Globus pallidus (tissue), 1 donor: ENCODE data around the gene MRGPRX4.

Experiments used
- DNase-seq: peaks from one replicate; pipeline ENCODE4 v3.0.0-alpha.2; 2015; ENCODE audit warnings: low spot score

Gene MRGPRX4

DNA sequence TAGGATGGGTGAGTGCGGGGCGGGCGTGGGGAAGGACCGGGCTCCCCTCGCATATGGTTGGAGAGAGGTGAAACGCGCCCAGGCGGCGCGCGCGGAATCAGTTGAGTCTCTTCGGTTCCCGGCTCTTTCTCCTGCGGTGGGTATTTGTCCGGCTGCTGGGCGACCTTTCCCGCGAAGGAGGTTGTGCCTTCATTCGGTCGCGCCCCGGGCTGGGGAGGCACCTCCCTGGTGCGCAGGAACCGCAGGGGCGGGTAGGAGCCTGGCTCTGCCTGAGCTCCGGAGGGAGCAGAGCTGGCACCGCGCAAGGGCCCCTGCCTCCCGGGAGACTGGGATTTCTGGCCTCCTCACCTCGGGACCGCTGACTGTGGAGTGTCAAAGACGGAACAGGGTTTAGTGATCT lies 36.4 kb downstream of the MRGPRX4 start:
- no peak for DNase-seq

DNA sequence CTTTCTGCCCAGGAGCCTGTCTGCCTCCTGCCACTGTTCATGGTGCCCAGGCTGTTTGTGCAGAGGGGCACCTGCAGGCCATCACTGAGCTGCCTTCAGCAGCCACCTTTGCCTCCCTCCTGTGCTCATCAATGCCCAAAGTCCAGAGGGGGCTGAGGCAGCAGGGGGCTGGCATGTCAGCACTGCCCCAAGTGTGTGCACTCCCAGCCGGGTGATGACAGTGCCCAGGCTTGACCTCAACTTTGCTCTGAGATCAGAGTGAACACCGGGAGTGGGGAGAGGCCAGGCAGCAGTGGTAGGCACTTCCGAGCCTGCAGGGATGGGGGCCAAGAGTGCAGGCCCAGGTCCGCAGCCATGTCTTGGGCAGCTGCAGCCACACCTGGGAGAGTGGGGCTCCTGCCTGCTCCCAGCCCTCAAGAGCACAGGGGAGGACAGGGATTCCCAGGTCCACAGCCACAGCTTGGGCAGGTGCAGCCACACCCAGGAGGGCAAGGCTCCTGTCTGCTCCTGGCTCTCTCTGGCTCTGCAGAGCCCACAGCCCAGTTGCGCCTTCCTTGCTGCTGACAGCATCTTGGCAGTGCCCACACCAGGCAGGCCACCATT lies 48.7 kb downstream of the MRGPRX4 start:
- no peak for DNase-seq

DNA sequence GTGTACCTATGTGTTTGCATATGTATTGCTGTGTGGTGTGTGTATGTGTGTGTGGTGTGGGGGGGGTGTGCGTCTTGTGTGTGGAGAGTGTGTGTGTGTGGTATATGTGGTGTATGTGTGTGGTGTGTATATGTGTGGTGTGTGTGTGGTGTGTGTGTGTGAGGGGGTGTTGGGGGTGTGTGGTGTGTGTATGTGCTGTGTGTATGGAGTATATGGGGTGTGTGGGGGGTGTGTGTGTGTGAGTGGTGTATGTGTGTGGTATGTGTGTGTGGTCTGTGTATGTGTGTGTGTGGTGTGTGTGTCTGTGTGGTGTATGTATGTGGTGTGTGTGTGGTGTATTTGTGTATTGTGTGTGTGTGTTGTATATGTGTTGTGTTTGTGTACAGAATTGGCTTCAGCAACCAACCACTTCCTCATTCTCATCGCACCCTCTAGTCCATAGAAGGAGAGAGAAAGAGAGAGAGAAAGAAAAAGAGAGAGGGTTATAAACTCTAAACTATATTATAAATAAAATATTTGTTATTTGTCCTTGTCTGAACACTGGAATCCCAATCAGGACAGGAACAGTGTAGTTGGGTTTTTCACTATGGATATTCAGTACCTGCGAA lies 50.3 kb downstream of the MRGPRX4 start:
- no peak for DNase-seq
